NCI-H69 (cell line): ENCODE measurements around the gene GBP3.
"Not testable (repeated sequence)": the region's sequence is repeated elsewhere in the genome, so short reads cannot be mapped to it uniquely, and the experiment has no call there.

Source experiments
- DNase-seq: peaks from one replicate; lab custom pipeline; 2025; lab: John Stamatoyannopoulos, UW

The GBP3 gene

GRCh38 chr1:89040315-89040626, 17.6 kb upstream of the GBP3 start:
- no peak for DNase-seq

- no peak for DNase-seq
Observed at GRCh38 chr1:89037186-89037585, 14.5 kb upstream of the GBP3 start.

GRCh38 chr1:89035080-89035479, 12.4 kb upstream of the GBP3 start:
- DNase-seq = no peak

- DNase-seq = not testable (repeated sequence)
Observed at GRCh38 chr1:89034004-89034403, 11.3 kb upstream of the GBP3 start.

- DNase-seq = not testable (repeated sequence)
Observed at GRCh38 chr1:89029051-89029450, 6.4 kb upstream of the GBP3 start.

GRCh38 chr1:89025928-89026327, 3.3 kb upstream of the GBP3 start:
- DNase-seq = no peak

- no peak for DNase-seq
Observed at GRCh38 chr1:89023026-89023425, 360 bp upstream of the GBP3 start.

- not testable (repeated sequence) for DNase-seq
Observed at GRCh38 chr1:89018318-89018717, 4.3 kb downstream of the GBP3 start.

- no peak for DNase-seq
Observed at GRCh38 chr1:89008511-89008910, 14.2 kb downstream of the GBP3 start.

- DNase-seq = no peak
Observed at GRCh38 chr1:89005286-89006151, 17.1 kb downstream of the GBP3 start.

GRCh38 chr1:89002176-89002575, 20.5 kb downstream of the GBP3 start:
- DNase-seq = not testable (repeated sequence)

GRCh38 chr1:89001510-89001909, 21.2 kb downstream of the GBP3 start:
- DNase-seq = no peak

- DNase-seq = peak; percentile 77
Observed at GRCh38 chr1:88998716-88999115, 23.9 kb downstream of the GBP3 start.

- DNase-seq = no peak
Observed at GRCh38 chr1:88990426-88990825, 32.2 kb downstream of the GBP3 start.

- DNase-seq = no peak
Observed at GRCh38 chr1:88985692-88986091, 37.0 kb downstream of the GBP3 start.

GRCh38 chr1:88985032-88985431, 37.6 kb downstream of the GBP3 start:
- peak; percentile 90 for DNase-seq

- DNase-seq = no peak
Observed at GRCh38 chr1:88984569-88984968, 38.1 kb downstream of the GBP3 start.

- peak; percentile 55 for DNase-seq
Observed at GRCh38 chr1:88983791-88984559, 38.7 kb downstream of the GBP3 start.

GRCh38 chr1:88982055-88982454, 40.6 kb downstream of the GBP3 start:
- DNase-seq = no peak

- DNase-seq = not testable (repeated sequence)
Observed at GRCh38 chr1:88981506-88981905, 41.2 kb downstream of the GBP3 start.

- DNase-seq = no peak
Observed at GRCh38 chr1:88980870-88981269, 41.8 kb downstream of the GBP3 start.

- peak; percentile 47 for DNase-seq
Observed at GRCh38 chr1:88979749-88980116, 42.9 kb downstream of the GBP3 start.

- no peak for DNase-seq
Observed at GRCh38 chr1:88979054-88979748, 43.5 kb downstream of the GBP3 start.
